Measurements from ENCODE around the gene OTOP3.

- no peak for TF ChIP-seq MYBL2 (CRISPR knock-in tag; IDR thresholded peaks at IDR 0.05)
- no peak for TF ChIP-seq E2F1 (CRISPR knock-in tag; IDR thresholded peaks at IDR 0.05)
- no peak for TF ChIP-seq SP1 (CRISPR knock-in tag; conservative IDR thresholded peaks at IDR 0.05)
- no peak for TF ChIP-seq ZNF532 (CRISPR knock-in tag; IDR thresholded peaks at IDR 0.05; ENCODE audit: borderline replicate concordance)
- TF ChIP-seq ZNF138 (CRISPR knock-in tag; conservative IDR thresholded peaks at IDR 0.05) = no peak
- TF ChIP-seq CTCF (IDR thresholded peaks at IDR 0.05) = no peak
- TF ChIP-seq ATF3 (CRISPR knock-in tag; conservative IDR thresholded peaks at IDR 0.05) = no peak
- TF ChIP-seq E2F4 (CRISPR knock-in tag; IDR thresholded peaks at IDR 0.05; ENCODE audit: borderline replicate concordance, low read depth) = no peak
- TF ChIP-seq ATF2 (CRISPR knock-in tag; IDR thresholded peaks at IDR 0.05; ENCODE audit: borderline replicate concordance, low read depth) = no peak
Measured at GRCh38 chr17:74999523-74999922, 63.8 kb downstream of the OTOP3 start.
